ENCODE data around the gene RBM24.

RBM24 gene

DNA sequence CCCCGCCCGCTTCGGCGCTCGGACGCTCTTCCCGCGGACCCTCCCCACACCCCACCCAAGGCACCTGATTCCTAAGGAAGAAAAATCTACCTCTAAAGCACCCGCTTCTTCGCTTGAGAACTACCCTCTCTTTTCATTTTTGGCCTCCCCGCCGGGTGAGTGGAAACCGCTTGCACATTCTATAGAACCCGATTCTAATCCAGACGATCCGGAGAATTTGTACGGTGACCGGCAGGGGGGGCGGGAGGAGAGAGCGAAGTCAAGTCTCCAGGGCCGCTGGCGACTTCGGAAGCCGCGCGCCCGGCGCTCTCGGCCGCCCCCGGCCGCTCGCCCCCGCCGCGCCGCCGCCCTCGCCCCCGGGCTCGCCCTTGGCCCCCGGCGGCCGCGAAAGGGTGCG, at the start of gene RBM24:
Gene RBM24, plus strand, starts transcription at position 262 of the 397 bp plus-strand sequence. CDS start 221 bp downstream, outside the sequence.
- DNase-seq (ENCODE audit: low spot score) (no peak), ATAC-seq (ENCODE audit: low read depth) (peak; percentile 42; the same call in 2 of the 3 replicates)
- no peaks in the 10 kb centered on the region for H3K9me3 ChIP-seq (ENCODE audit: severe bottlenecking)
- H3K4me1 ChIP-seq (ENCODE audit: insufficient read depth, poor library complexity, severe bottlenecking) = peaks cover 21% of the 10 kb centered on the region
- TF ChIP-seq, protein P1, sequence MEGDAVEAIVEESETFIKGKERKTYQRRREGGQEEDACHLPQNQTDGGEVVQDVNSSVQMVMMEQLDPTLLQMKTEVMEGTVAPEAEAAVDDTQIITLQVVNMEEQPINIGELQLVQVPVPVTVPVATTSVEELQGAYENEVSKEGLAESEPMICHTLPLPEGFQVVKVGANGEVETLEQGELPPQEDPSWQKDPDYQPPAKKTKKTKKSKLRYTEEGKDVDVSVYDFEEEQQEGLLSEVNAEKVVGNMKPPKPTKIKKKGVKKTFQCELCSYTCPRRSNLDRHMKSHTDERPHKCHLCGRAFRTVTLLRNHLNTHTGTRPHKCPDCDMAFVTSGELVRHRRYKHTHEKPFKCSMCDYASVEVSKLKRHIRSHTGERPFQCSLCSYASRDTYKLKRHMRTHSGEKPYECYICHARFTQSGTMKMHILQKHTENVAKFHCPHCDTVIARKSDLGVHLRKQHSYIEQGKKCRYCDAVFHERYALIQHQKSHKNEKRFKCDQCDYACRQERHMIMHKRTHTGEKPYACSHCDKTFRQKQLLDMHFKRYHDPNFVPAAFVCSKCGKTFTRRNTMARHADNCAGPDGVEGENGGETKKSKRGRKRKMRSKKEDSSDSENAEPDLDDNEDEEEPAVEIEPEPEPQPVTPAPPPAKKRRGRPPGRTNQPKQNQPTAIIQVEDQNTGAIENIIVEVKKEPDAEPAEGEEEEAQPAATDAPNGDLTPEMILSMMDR (IDR thresholded peaks at IDR 0.05; ENCODE audit: poor library complexity, severe bottlenecking) = peak; percentile 56
- no peak within 1 kb of the TSS for H3K27ac ChIP-seq (ENCODE audit: poor library complexity, severe bottlenecking)
- no peaks in the 10 kb centered on the region for H3K27me3 ChIP-seq (ENCODE audit: insufficient read depth, poor library complexity, severe bottlenecking)
- no peaks in the 10 kb centered on the region for H3K36me3 ChIP-seq (ENCODE audit: low read depth)
- peak within 1 kb of the TSS; percentile 50 for H3K4me3 ChIP-seq (ENCODE audit: severe bottlenecking)

DNA sequence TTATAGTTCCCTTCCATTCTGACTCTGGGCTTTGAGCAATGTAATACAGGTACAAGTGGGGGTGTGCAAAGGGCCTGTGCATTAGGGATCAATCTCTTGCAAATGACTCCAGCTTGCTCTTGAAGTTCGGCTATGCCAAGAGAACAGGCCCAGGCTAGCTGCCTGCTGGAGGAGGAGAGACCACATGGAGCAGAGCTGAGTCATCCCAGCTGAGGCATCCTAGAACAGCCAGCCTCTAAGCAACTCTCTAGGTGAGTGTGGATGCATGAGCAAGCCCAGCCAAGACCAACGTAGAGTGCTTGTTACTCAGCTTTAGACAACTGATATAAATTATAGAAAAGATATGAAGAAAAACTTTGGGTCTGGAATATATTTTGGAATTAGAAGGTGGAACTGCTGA, 47.6 kb upstream of the RBM24 start:
- ATAC-seq (ENCODE audit: low read depth) (peak; percentile 100), DNase-seq (ENCODE audit: low spot score) (peak; percentile 81)
- Histone ChIP-seq H3K9me3 (ENCODE audit: severe bottlenecking) (no peaks in the 10 kb centered on the region), H3K4me1 (ENCODE audit: insufficient read depth, poor library complexity, severe bottlenecking) (no peaks in the 10 kb centered on the region), H3K36me3 (ENCODE audit: low read depth) (no peaks in the 10 kb centered on the region), H3K4me3 (ENCODE audit: severe bottlenecking) (no peak overlapping the region), H3K27ac (ENCODE audit: poor library complexity, severe bottlenecking) (peak overlapping the region; percentile 3), H3K27me3 (ENCODE audit: insufficient read depth, poor library complexity, severe bottlenecking) (no peaks in the 10 kb centered on the region)
- TF ChIP-seq, protein P1 (IDR thresholded peaks at IDR 0.05; ENCODE audit: poor library complexity, severe bottlenecking) = no peak

DNA sequence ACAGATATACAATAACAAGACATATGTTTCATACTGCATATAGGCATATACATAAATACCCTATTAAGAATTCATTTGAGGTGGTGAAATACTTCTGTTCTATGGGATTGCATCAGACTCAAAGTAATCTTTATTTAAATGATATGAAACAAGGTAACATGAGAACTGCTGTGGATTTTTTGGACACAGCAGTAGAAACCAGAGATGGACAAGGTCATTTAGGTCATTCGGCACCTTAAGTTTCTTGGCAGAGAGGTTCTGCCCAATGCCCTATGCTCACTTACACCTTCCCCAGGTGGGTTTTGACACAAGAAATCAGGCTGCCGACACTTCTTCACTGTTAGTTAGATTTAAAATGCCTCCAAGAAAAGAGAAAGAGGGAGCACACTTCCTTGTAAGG, 43.9 kb upstream of the RBM24 start:
- H3K4me1 ChIP-seq (ENCODE audit: insufficient read depth, poor library complexity, severe bottlenecking) = no peaks in the 10 kb centered on the region
- TF ChIP-seq, protein P1 (IDR thresholded peaks at IDR 0.05; ENCODE audit: poor library complexity, severe bottlenecking) = no peak
- H3K9me3 ChIP-seq (ENCODE audit: severe bottlenecking) = no peaks in the 10 kb centered on the region
- H3K27me3 ChIP-seq (ENCODE audit: insufficient read depth, poor library complexity, severe bottlenecking) = no peaks in the 10 kb centered on the region
- H3K4me3 ChIP-seq (ENCODE audit: severe bottlenecking) = no peak overlapping the region
- ATAC-seq (ENCODE audit: low read depth) = no peak
- no peaks in the 10 kb centered on the region for H3K36me3 ChIP-seq (ENCODE audit: low read depth)
- no peak overlapping the region for H3K27ac ChIP-seq (ENCODE audit: poor library complexity, severe bottlenecking)
- DNase-seq (ENCODE audit: low spot score) = no peak

DNA sequence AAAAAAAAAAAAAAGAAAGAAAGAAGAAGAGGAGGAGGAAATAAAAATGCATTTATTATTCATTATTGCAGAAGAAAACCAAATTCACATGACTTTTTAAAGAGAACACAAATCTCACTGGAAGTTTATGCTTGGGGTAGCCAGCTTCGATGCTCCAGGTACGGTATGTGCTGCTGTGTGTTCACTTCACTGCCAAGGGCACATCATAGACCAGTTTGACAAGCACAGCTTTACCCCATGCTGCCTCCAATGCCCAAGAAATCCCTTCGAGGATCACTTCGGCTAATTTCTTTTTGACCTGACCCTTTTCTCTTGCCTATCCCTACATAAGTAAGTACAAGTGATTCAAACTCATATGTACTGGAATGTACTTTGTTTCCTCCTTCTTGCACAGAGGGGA, 41.9 kb upstream of the RBM24 start:
- ATAC-seq (ENCODE audit: low read depth) (no peak), DNase-seq (ENCODE audit: low spot score) (no peak)
- TF ChIP-seq, protein P1 (IDR thresholded peaks at IDR 0.05; ENCODE audit: poor library complexity, severe bottlenecking) = no peak
- no peak overlapping the region for H3K27ac ChIP-seq (ENCODE audit: poor library complexity, severe bottlenecking)
- H3K36me3 ChIP-seq (ENCODE audit: low read depth) = no peaks in the 10 kb centered on the region
- H3K9me3 ChIP-seq (ENCODE audit: severe bottlenecking) = no peaks in the 10 kb centered on the region
- no peaks in the 10 kb centered on the region for H3K4me1 ChIP-seq (ENCODE audit: insufficient read depth, poor library complexity, severe bottlenecking)
- H3K27me3 ChIP-seq (ENCODE audit: insufficient read depth, poor library complexity, severe bottlenecking) = no peaks in the 10 kb centered on the region
- no peak overlapping the region for H3K4me3 ChIP-seq (ENCODE audit: severe bottlenecking)

DNA sequence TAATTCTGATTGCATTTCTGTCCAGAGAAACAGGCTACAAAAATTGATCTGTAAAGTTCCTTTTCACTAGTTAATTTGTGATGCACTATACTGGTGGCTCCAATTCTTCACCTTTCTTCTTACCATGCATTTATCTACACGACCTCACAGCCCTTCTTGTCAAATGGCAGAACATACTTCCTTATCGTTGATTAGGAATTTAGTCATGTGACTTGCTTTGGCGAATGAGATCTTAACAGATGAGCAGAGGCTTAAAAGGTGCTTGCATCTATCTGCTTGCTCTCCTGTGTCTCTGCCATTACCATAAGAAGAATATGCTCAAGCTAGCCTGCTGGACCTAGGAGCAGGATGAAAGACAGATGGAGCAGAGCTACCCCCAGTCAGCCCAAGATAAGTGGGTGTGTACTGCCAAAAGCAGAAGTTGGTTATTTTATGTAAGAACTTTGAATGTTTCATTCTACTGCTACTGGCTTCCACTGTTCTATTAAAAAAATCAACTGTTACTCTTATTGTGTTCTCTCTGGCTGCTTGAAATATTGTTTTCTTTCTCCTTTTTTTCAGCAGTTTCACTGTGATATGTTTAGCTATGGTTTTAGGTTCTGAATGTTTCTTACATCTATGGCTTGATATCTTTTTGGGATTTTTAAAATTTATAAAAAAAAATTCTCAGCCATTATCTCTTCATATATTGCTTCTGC, 40.2 kb upstream of the RBM24 start:
- Histone ChIP-seq H3K27me3 (ENCODE audit: insufficient read depth, poor library complexity, severe bottlenecking) (no peaks in the 10 kb centered on the region), H3K27ac (ENCODE audit: poor library complexity, severe bottlenecking) (no peak overlapping the region), H3K4me3 (ENCODE audit: severe bottlenecking) (no peak overlapping the region), H3K9me3 (ENCODE audit: severe bottlenecking) (no peaks in the 10 kb centered on the region), H3K36me3 (ENCODE audit: low read depth) (no peaks in the 10 kb centered on the region), H3K4me1 (ENCODE audit: insufficient read depth, poor library complexity, severe bottlenecking) (no peaks in the 10 kb centered on the region)
- no peak for ATAC-seq (ENCODE audit: low read depth)
- TF ChIP-seq, protein P1 (IDR thresholded peaks at IDR 0.05; ENCODE audit: poor library complexity, severe bottlenecking) = no peak
- DNase-seq (ENCODE audit: low spot score) = no peak
